ENCODE results near the gene P3R3URF.
A peak's percentile ranks its signal among the peaks of the same experiment; 100 is the strongest.

P3R3URF gene

DNA sequence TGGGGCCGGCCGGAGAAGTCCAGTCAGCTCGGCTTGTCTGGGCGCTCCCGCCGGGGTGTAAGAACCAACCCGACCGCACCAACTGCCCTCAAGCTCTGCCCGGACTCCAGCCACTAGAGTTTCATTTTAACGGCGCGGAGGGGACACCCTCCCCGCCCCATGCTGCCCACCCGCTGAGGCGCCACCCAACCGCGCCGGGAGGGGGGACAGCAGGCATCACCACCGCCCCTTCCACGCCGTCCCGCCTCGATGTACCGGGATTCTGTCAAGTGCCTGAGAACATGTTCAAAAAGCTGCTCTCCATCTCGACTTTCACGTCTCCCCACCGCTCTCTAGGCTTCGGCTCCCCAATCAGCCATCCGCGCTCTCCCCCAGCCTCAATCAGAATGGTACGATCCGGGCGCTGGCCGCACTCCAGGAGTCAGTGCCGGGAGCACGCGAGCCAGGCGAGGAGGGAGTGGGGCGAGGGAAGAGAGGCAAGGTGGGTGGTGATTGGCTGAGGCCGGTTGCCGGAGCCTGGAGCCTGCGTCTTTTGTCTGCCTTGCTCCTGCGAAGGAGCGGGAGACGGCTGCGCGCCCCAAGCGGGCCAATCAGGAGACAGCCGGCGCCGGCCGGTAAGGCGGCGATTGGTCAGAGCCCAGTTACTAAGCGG, 43.6 kb downstream of the P3R3URF start, which contains the start of gene PIK3R3:
PIK3R3 (minus strand) TSS at position 101 of the 652 bp plus-strand sequence. CDS start 677 bp downstream, outside the sequence.
- H3K4me3 Mint-ChIP-seq: peak within 1 kb of the TSS; percentile 92 to 98
- peak; percentile 87 to 91 for DNase-seq
- peak within 1 kb of the TSS; percentile 99 for H3K27ac Mint-ChIP-seq
- H3K4me1 Mint-ChIP-seq: peaks cover 41% of the 10 kb centered on the region
- peak; percentile 96 for ATAC-seq
- H3K27me3 Mint-ChIP-seq: peaks cover 76% of the 10 kb centered on the region
- no peaks in the 10 kb centered on the region for H3K9me3 Mint-ChIP-seq

DNA sequence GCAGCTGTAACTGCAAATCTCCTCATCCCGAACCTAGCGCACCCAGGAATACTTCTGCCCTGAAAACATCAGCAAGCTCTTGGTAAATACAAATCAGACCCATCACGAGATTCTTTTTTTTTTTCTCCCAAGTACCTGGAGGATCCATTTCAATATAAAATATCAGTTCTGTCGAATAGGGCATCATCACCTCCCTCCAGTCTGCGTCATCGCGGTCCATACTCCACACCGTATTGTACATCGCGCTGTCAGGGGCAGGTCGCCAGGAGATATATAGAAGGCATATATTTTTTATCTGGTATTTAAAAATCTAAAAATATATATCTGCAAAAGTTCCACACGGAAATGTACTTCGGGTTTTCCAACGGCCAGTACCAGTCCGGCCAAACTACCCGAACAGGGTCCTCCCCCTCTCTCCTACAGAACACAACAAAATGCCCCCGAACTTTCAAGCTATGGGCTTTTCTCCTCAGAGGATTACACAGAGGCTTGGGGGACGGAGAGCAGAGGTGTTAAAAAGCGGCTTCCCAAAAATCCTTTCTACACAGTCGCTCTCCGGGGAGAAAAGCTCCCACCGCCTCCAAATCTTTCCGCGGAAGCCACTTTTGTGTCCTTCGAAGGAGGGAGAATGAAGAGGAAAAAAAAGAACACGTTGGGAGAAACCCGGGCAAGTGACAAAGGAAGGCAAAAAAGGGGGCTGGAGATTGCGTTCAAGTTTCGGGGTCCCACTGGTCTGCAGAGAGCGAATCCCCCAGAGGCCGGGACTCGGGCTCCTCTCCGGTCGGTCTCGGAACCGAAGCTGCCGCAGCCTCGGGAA, 44.4 kb downstream of the P3R3URF start:
- H3K27ac Mint-ChIP-seq: peak overlapping the region; percentile 82 to 94
- peaks cover 75% of the 10 kb centered on the region for H3K27me3 Mint-ChIP-seq
- DNase-seq (peak; percentile 10 to 15), ATAC-seq (no peak)
- H3K4me1 Mint-ChIP-seq: peaks cover 41% of the 10 kb centered on the region
- peak overlapping the region; percentile 92 to 98 for H3K4me3 Mint-ChIP-seq
- H3K9me3 Mint-ChIP-seq: no peaks in the 10 kb centered on the region

DNA sequence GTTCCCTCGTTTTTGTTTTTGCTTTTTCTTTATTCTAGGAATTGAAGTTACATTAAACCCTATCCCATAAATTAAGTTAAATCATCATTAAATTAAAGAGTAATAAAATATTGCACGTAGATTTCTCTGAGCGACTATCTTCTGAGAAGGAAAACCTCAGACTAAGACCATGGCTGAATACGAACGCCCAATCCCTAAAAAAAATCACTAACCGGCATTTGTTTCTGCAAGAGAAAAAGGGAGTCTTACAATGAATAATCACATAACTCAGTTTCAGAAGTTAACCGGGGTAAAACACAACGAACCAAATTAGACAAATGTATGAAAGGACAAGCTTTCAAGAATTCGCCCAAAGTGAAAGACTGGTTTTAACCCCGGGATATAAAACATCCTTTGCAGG, 45.2 kb downstream of the P3R3URF start:
- Mint-ChIP-seq H3K9me3 (no peaks in the 10 kb centered on the region), H3K4me3 (peak overlapping the region; percentile 59 to 98), H3K27ac (no peak overlapping the region), H3K4me1 (peaks cover 41% of the 10 kb centered on the region), H3K27me3 (peaks cover 66% of the 10 kb centered on the region)
- DNase-seq (no peak), ATAC-seq (no peak)

DNA sequence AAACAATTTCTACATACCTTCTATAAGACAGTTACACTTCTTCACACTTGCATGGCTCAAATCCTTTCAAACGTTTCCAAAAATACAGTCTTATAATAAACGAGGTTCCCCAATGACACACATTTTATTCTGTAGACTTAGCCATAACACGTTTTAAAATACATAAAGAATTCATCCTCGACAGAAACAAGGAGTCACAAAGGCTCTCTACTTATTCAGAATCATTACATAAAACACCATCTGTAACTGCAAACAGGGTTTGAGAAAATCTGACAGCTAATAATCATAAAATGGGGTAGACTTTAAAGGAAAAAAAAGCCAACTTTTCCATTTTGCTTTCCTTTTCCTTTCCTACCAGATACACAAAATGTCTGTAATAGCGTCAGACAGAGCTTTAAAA, 45.7 kb downstream of the P3R3URF start:
- no peaks in the 10 kb centered on the region for H3K9me3 Mint-ChIP-seq
- H3K27me3 Mint-ChIP-seq: peaks cover 65% of the 10 kb centered on the region
- H3K4me3 Mint-ChIP-seq: no peak overlapping the region
- no peak for DNase-seq
- no peak for ATAC-seq
- H3K27ac Mint-ChIP-seq: no peak overlapping the region
- H3K4me1 Mint-ChIP-seq: peaks cover 41% of the 10 kb centered on the region

DNA sequence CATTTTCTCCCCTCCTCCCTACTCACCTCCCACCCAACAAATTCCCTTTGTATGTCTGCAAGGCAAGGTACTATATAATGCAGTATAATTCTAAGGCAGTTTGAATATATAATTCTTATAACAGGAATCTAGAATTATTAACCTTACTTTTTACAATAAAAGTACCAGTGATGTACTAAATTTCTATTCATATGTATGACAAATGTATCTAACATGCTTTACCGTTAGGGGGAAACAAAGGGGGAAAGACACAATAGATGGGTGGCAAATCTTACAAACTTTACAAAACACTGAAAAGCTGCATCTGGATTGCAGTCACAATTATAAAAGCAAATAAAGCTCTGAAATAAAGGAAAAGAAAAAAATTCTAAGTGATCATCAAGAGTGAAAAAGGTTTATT, 46.2 kb downstream of the P3R3URF start:
- ATAC-seq: no peak
- no peak overlapping the region for H3K4me3 Mint-ChIP-seq

DNA sequence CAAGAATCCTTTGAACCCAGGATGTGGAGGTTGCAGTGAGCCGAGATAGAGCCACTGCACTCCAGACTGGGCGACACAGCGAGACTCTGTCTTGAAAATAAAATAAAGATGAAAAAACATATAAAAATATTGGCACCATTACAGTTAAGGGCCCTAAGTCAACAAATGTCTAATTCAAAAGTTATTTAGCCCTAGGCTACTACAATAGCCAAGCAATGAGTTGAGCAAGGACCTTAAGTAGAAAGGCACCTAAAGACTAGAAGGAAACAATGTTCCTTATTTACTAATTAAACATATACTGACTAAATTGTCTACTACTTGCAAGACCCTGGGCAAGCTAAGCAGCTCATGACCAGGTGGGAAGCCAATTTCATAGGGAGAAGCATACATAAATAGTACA, 47.9 kb downstream of the P3R3URF start:
- ATAC-seq (no peak), DNase-seq (no peak)
- H3K27me3 Mint-ChIP-seq: peaks cover 49% of the 10 kb centered on the region
- no peaks in the 10 kb centered on the region for H3K9me3 Mint-ChIP-seq
- H3K27ac Mint-ChIP-seq: no peak overlapping the region
- H3K4me1 Mint-ChIP-seq: peaks cover 24% of the 10 kb centered on the region
- H3K4me3 Mint-ChIP-seq: no peak overlapping the region

More for the DNA sequence above, 46.2 kb downstream of the P3R3URF start:
- H3K4me1 Mint-ChIP-seq: peaks cover 41% of the 10 kb centered on the region
- H3K9me3 Mint-ChIP-seq: no peaks in the 10 kb centered on the region
- peaks cover 65% of the 10 kb centered on the region for H3K27me3 Mint-ChIP-seq
- no peak overlapping the region for H3K27ac Mint-ChIP-seq
- no peak for DNase-seq

Measured in stimulated activated naive CD8-positive, alpha-beta T cell treated with anti-CD3 and anti-CD28 coated beads, Interleukin-15, amount 100 ng/mL, for 72 hours (primary cell).